DMS153 treated with DMSO at 0.1 percent for 48 hours (cell line): Measurements from ENCODE around the gene JMY.

Source experiments
- DNase-seq: peaks from one replicate; lab custom pipeline; 2025; ENCODE audit not compliant: unreplicated experiment; lab: John Stamatoyannopoulos, UW

The JMY gene

GRCh38 chr5:79287380-79287779 is 51.4 kb downstream of the JMY start:
- DNase-seq, result no peak

- DNase-seq, result no peak
Measured at GRCh38 chr5:79287907-79288306, 52.0 kb downstream of the JMY start.

GRCh38 chr5:79295029-79295428 is 59.1 kb downstream of the JMY start:
- DNase-seq, result no peak

- DNase-seq, result peak; percentile 9
Measured at GRCh38 chr5:79297661-79298060, 61.7 kb downstream of the JMY start.

- no peak for DNase-seq
Measured at GRCh38 chr5:79301046-79301712, 65.2 kb downstream of the JMY start.

GRCh38 chr5:79302454-79302853 is 66.5 kb downstream of the JMY start:
- DNase-seq, result no peak

- DNase-seq, result no peak
Measured at GRCh38 chr5:79305706-79306105, 69.8 kb downstream of the JMY start.

- no peak for DNase-seq
Measured at GRCh38 chr5:79318935-79319614, 83.1 kb downstream of the JMY start.

GRCh38 chr5:79329453-79329852 is 93.5 kb downstream of the JMY start:
- no peak for DNase-seq

GRCh38 chr5:79330071-79330470 is 94.1 kb downstream of the JMY start:
- no peak for DNase-seq

- no peak for DNase-seq
Measured at GRCh38 chr5:79333852-79334557, 98.1 kb downstream of the JMY start.

GRCh38 chr5:79346420-79346824 is 110.5 kb downstream of the JMY start:
- DNase-seq, result no peak

- no peak for DNase-seq
Measured at GRCh38 chr5:79349047-79349446, 113.1 kb downstream of the JMY start.

- no peak for DNase-seq
Measured at GRCh38 chr5:79349881-79350280, 114.0 kb downstream of the JMY start.

- DNase-seq, result no peak
Measured at GRCh38 chr5:79357398-79357797, 121.5 kb downstream of the JMY start.
